Ascending aorta (tissue), 2 donors: ENCODE data around the gene CD14. TPM values are rescaled to one million over a fixed set of nuclear protein-coding genes. Genes with fewer than 3 reads are reported as not detected.
"Not testable (repeated sequence)": the region's sequence is repeated elsewhere in the genome, so short reads cannot be mapped to it uniquely, and the experiment has no call there.

ENCODE experiments used
- DNase-seq, 2 donors: peaks; one replicate each; pipeline ENCODE4 v3.0.0-alpha.2; 2019; ENCODE audit warnings: low spot score in 2 of 2
- H3K27ac ChIP-seq, 2 donors: fragments of 200-600 bp; sonication (generic); one replicate each; pipeline ENCODE4 v1.5.1; 2016 to 2017; ENCODE audit warnings: mild to moderate bottlenecking in 1 of 2
- H3K27me3 ChIP-seq: fragments of 200-600 bp; sonication (generic); one replicate; pipeline ENCODE4 v1.5.1; 2017
- H3K36me3 ChIP-seq, 2 donors: fragments of 200-600 bp; sonication (generic); one replicate each; pipeline ENCODE4 v1.5.1; 2016
- H3K4me1 ChIP-seq, 2 donors: fragments of 200-600 bp; sonication (generic); one replicate each; pipeline ENCODE4 v1.5.1; 2016 to 2017; ENCODE audit warnings: mild to moderate bottlenecking in 1 of 2
- H3K4me3 ChIP-seq, 2 donors: fragments of 200-600 bp; sonication (generic); one replicate each; pipeline ENCODE4 v1.5.1; 2016 to 2017; ENCODE audit warnings: mild to moderate bottlenecking in 1 of 2
- H3K9me3 ChIP-seq, 2 donors: fragments of 200-600 bp; sonication (generic); one replicate each; pipeline ENCODE4 v1.5.1; 2016
- CTCF ChIP-seq, 3 experiments: fragments of 200-600 bp in 2 of 3; fragments of 450-650 bp in 1 of 3; sonication (generic) in 2 of 3; IDR thresholded peaks; one replicate each; pipeline ENCODE4 v1.5.1; 2016 to 2019; ENCODE audit warnings: antibody characterized with exemption in 3 of 3, mild to moderate bottlenecking in 1 of 3, moderate library complexity in 1 of 3
- intact Hi-C: fragments of 100-400 bp; cut with DNase I; formaldehyde crosslinking; loops from one replicate; pipeline ENCODE4 v1.15.1; 2023
- total RNA-seq: library from RNA; depleted of rRNA; stranded (reverse); fragments of >200 nt; gene quantifications from one replicate; pipeline ENCODE4 v1.1.0, GENCODE V29; 2016

Gene CD14
- total RNA-seq, 1 donor from 2014 or later = 122 TPM

DNA sequence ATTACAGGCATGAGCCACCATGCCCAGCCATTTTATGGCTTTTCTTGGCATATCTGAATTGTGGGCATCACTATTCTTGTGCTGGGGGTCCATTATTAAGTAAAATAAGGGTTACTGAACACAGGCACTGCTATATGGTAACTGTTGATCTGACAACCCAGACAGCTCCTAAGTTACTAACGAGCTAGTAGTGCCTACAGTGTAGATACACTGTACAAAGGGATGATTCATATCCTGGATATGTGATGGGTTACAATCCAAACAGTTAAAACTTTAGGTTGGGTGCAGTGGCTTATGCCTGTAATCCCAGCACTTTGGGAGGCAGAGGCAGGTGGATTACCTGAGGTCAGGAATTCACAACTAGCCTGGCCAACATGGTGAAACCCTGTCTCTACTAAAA, 4.3 kb downstream of the CD14 start:
- no peak overlapping the region for H3K27ac ChIP-seq
- H3K4me3 ChIP-seq = no peak overlapping the region
- peaks cover 0 to 4% of the 10 kb centered on the region in 2 donors for H3K4me1 ChIP-seq
- H3K27me3 ChIP-seq = no peaks in the 10 kb centered on the region
- H3K36me3 ChIP-seq = no peaks in the 10 kb centered on the region
- DNase-seq = no peak
- TF ChIP-seq CTCF (IDR thresholded peaks at IDR 0.05) = no peak
- no peaks in the 10 kb centered on the region for H3K9me3 ChIP-seq
- intact Hi-C loops = no loop called here

- H3K27ac ChIP-seq = no peak overlapping the region
- no peaks in the 10 kb centered on the region for H3K36me3 ChIP-seq
- intact Hi-C loops = no loop called here
- H3K27me3 ChIP-seq = no peaks in the 10 kb centered on the region
- no peak for DNase-seq
- H3K4me3 ChIP-seq = no peak overlapping the region
- no peak for TF ChIP-seq CTCF (IDR thresholded peaks at IDR 0.05)
- no peaks in the 10 kb centered on the region for H3K9me3 ChIP-seq
- H3K4me1 ChIP-seq = peaks cover 0 to 2% of the 10 kb centered on the region in 2 donors
Observed at GRCh38 chr5:140627972-140628371, 5.0 kb downstream of the CD14 start.

- H3K27ac ChIP-seq, DNase-seq, H3K4me1 ChIP-seq, H3K27me3 ChIP-seq, H3K36me3 ChIP-seq, intact Hi-C loops, H3K4me3 ChIP-seq, H3K9me3 ChIP-seq: not testable (repeated sequence)
Observed at GRCh38 chr5:140624886-140625285, 8.1 kb downstream of the CD14 start.

DNA sequence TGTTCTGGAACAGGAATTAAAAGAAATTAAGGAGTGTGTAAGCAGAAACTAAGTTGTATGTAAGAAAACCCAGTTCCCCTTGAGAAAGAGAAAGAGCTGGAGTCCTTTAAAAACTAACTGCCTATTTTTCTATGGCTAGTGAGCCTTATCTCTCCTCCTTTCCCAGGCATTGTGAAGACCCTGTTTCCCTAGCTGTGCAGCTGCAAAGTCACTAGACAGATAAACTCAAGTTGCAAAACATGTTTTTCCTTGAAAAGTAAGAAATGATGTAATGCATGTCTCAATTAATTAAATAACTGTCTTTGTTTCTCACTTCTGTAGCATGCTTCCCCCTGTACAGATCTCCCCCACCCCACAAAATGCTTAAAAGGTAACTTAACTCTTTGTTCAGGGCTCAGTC, 9.9 kb downstream of the CD14 start:
- H3K4me1 ChIP-seq, H3K27me3 ChIP-seq, H3K27ac ChIP-seq, DNase-seq, H3K36me3 ChIP-seq, H3K4me3 ChIP-seq, H3K9me3 ChIP-seq, intact Hi-C loops: not testable (repeated sequence)

DNA sequence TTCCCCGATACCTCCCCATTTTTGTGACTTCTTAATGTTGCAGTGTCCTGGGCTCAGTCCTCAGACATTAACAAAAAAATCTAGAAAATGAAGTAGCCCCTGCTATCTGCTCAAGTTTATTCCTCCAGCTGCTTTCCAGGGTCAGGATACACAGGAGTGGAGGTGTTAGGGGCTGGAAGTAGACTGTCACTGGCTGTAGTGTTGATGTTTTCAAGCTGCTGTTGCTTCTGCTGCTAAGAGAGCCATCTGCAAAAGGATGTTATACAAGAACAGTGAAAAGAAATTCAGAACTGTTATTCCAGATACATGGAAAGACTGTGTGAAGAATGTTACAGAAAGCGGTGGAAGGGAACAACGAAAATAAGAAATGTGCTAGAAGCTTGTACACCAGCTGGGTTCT, 10.7 kb downstream of the CD14 start:
- no peaks in the 10 kb centered on the region for H3K36me3 ChIP-seq
- no peaks in the 10 kb centered on the region for H3K4me1 ChIP-seq
- intact Hi-C loops = no loop called here
- no peak for DNase-seq
- no peaks in the 10 kb centered on the region for H3K9me3 ChIP-seq
- no peak for TF ChIP-seq CTCF (IDR thresholded peaks at IDR 0.05)
- H3K4me3 ChIP-seq = no peak overlapping the region
- no peaks in the 10 kb centered on the region for H3K27me3 ChIP-seq
- H3K27ac ChIP-seq = no peak overlapping the region

DNA sequence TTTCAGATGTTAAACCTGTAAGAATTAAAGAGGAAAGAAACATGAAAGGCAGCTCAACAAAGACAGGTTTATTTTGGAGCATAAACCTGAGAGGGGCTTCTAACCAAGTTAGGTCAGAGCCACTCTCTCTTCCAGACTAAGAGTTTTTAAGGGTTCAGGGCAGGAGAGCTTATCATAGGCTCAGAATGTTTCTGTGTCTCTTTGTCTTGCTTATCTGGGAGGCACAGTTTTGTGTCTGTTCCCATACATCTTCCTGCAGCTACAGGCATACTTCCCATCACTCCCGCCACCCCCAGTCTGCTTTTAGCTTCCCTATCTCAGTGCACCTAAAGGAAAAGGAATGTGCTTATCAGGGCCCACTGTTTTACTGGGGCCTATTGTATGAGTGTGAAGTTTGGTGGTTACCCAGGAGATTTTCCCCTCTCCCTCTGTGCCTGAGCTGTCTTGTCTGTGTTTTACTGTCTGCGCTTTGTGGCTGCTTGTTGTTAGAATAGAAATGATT, 21.9 kb downstream of the CD14 start:
- TF ChIP-seq CTCF (IDR thresholded peaks at IDR 0.05) = no peak
- no peak for DNase-seq
- intact Hi-C loops = no loop called here
- H3K9me3 ChIP-seq = no peaks in the 10 kb centered on the region
- peak overlapping the region in 1 of 2 donors; percentile 2 for H3K27ac ChIP-seq
- H3K4me3 ChIP-seq = no peak overlapping the region
- H3K27me3 ChIP-seq = no peaks in the 10 kb centered on the region
- H3K36me3 ChIP-seq = no peaks in the 10 kb centered on the region
- no peaks in the 10 kb centered on the region for H3K4me1 ChIP-seq

DNA sequence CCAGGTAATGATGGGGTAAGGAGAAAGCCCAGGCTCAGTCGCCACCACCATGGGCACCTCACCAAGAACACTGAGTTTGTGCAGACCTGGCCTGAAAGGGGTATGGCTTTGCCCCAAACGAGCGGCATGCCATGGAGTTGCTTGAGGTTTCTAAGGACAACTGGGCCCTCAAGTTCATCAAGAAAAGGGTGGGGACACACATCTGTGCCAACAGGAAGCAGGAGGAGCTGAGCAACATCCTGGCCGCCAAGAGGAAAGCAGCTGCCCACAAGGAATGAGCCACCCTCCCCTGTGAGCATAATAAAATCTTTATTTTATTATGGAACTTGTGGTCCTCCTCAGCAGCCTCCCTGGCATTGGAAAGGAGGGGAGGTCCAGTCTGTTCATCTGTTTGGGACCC, 23.8 kb downstream of the CD14 start:
- no peak for TF ChIP-seq CTCF (IDR thresholded peaks at IDR 0.05)
- no peak overlapping the region for H3K27ac ChIP-seq
- DNase-seq = peak in 1 of 2 donors; percentile 67

More for the DNA sequence above, 23.8 kb downstream of the CD14 start:
- Histone ChIP-seq H3K4me3 (no peak overlapping the region), H3K4me1 (no peaks in the 10 kb centered on the region), H3K36me3 (no peaks in the 10 kb centered on the region), H3K9me3 (no peaks in the 10 kb centered on the region), H3K27me3 (no peaks in the 10 kb centered on the region)
- intact Hi-C loops = no loop called here
